SU-DHL-6 (cell line): ENCODE data around the gene RUFY4.

Source experiments
- H2AFZ ChIP-seq: fragments of 200-600 bp; sonication (generic); 2 replicates; pipeline ENCODE4 v1.6.1; 2014; ENCODE audit warnings: low read depth, mild to moderate bottlenecking, moderate library complexity, mixed read lengths, antibody characterized with exemption, low read length; ENCODE audit not compliant: severe bottlenecking
- H3F3A ChIP-seq: fragments of 200-600 bp; shearing (Covaris generic); 2 replicates; pipeline ENCODE4 v1.6.0; 2016; ENCODE audit warnings: antibody characterized with exemption, mild to moderate bottlenecking; ENCODE audit not compliant: insufficient read depth
- H3K27ac ChIP-seq: fragments of 200-600 bp; sonication (generic); 2 replicates; pipeline ENCODE4 v1.5.1; 2016; ENCODE audit warnings: low read depth, mild to moderate bottlenecking, low read length, moderate library complexity, mixed read lengths
- H3K27me3 ChIP-seq: fragments of 200-600 bp; sonication (generic), shearing (Covaris generic); 2 replicates; pipeline ENCODE4 v1.6.0; 2014; ENCODE audit warnings: mild to moderate bottlenecking, low read length
- H3K36me3 ChIP-seq: fragments of 200-600 bp; sonication (generic); 2 replicates; pipeline ENCODE4 v1.6.1; 2014; ENCODE audit warnings: mild to moderate bottlenecking, low read length, mixed read lengths
- H3K4me2 ChIP-seq: fragments of 300-600, 200-600 bp; shearing (Covaris generic), sonication (generic); 2 replicates; pipeline ENCODE4 v1.6.0; 2014; ENCODE audit warnings: low read length, low read depth, mild to moderate bottlenecking; ENCODE audit not compliant: poor library complexity, severe bottlenecking
- H3K4me3 ChIP-seq: fragments of 200-600 bp; sonication (generic); 2 replicates; pipeline ENCODE4 v1.5.1; 2014; ENCODE audit warnings: antibody characterized with exemption, low read length, mild to moderate bottlenecking, mixed read lengths; ENCODE audit not compliant: insufficient read depth, poor library complexity, severe bottlenecking
- H3K79me2 ChIP-seq: fragments of 200-600 bp; sonication (generic); 2 replicates; pipeline ENCODE4 v1.6.1; 2014; ENCODE audit warnings: mild to moderate bottlenecking, low read length, moderate library complexity; ENCODE audit not compliant: insufficient read depth
- H3K9ac ChIP-seq: fragments of 200-600 bp; sonication (generic); 2 replicates; pipeline ENCODE4 v1.7.0; 2014; ENCODE audit warnings: mild to moderate bottlenecking, low read length
- H3K9me2 ChIP-seq: fragments of 200-600 bp; sonication (generic); replicated peaks from 2 replicates; pipeline ENCODE4 v1.6.1; 2014; ENCODE audit warnings: low read length; ENCODE audit not compliant: insufficient read depth
- H3K9me3 ChIP-seq: fragments of 200-600 bp; sonication (generic); 2 replicates; pipeline ENCODE4 v1.6.1; 2014; ENCODE audit warnings: low read length, mixed read lengths; ENCODE audit not compliant: insufficient read depth
- H4K20me1 ChIP-seq: fragments of 200-600 bp; sonication (generic); 2 replicates; pipeline ENCODE4 v1.6.1; 2014; ENCODE audit warnings: low read depth, mild to moderate bottlenecking, antibody characterized with exemption, low read length, moderate library complexity, mixed read lengths
- CTCF ChIP-seq: fragments of 200-600 bp; sonication (generic); IDR thresholded peaks from one replicate; pipeline ENCODE4 v1.5.1; 2017; ENCODE audit warnings: antibody characterized with exemption, mild to moderate bottlenecking, low read length, moderate library complexity; ENCODE audit not compliant: insufficient read depth, poor library complexity, severe bottlenecking
- EZH2phosphoT487 ChIP-seq: fragments of 200-600 bp; sonication (generic), shearing (Covaris generic); conservative IDR thresholded peaks from 2 replicates; pipeline ENCODE4 v1.6.1; 2018; ENCODE audit warnings: mild to moderate bottlenecking, antibody characterized with exemption, low read length, moderate library complexity, mixed read lengths

The RUFY4 gene

DNA sequence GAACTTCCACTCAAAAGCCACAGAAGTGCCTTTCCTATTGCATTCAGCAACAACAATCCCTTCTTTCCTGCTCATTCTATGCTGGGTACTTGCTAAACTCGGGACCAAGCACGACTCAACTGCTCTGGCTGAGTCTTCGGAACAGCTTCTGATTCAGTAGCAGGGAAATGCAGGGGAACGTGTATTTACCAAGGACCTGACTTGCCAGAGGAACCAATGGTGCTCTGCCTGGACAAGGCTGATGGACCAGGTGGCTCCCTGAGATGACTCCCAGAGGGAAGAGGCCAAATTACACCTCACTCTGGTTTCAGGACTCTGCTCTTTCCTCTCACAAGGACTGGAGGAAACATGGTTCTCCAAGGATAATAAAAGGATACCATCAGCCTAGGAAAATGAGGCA lies 69.0 kb downstream of the RUFY4 start:
- Histone ChIP-seq H3F3A (no peaks in the 10 kb centered on the region), H3K4me2 (no peak overlapping the region), H3K79me2 (no peaks in the 10 kb centered on the region), H2AFZ (no peak overlapping the region), H3K27ac (no peak overlapping the region), H3K36me3 (no peaks in the 10 kb centered on the region), H3K27me3 (no peaks in the 10 kb centered on the region), H3K9me2 (no peaks in the 10 kb centered on the region), H3K9ac (no peak overlapping the region), H3K9me3 (no peaks in the 10 kb centered on the region), H4K20me1 (no peaks in the 10 kb centered on the region), H3K4me3 (no peak overlapping the region)
- TF ChIP-seq EZH2phosphoT487 (no peak), CTCF (no peak)
